Fibroblast of lung (primary cell): ENCODE measurements around the gene PACSIN2.

Source experiments
- CTCF ChIP-seq, 2 donors: IDR thresholded peaks in 1 of 2; conservative IDR thresholded peaks in 1 of 2; 1 replicate in 1 of 2; 2 replicates in 1 of 2; pipeline ENCODE4 v1.5.1; 2011 to 2012; ENCODE audit warnings: low read length in 2 of 2, control low read depth in 1 of 2, inconsistent platforms in 1 of 2, low read depth in 1 of 2, mild to moderate bottlenecking in 1 of 2
- EZH2 ChIP-seq: IDR thresholded peaks from 2 replicates; pipeline ENCODE4 v1.5.1; 2012; ENCODE audit warnings: low read length, control low read depth, mild to moderate bottlenecking; ENCODE audit errors: missing control alignments

GRCh38 chr22:42992092-42992491 is 22.9 kb downstream of the PACSIN2 start:
- no peak for TF ChIP-seq CTCF (conservative IDR thresholded peaks at IDR 0.05 in 1 of 2, IDR thresholded peaks at IDR 0.05 in 1 of 2; ENCODE audit: low read depth in 1 of 2, low read length in 2 of 2)
- no peak for TF ChIP-seq EZH2
